Endothelial cell of umbilical vein (primary cell): ENCODE data around the gene TTLL12. TPM values are rescaled to one million over a fixed set of nuclear protein-coding genes. Genes with fewer than 3 reads are reported as not detected.

Experiments used
- BruUV-seq: library from RNA; stranded (reverse); fragments of 400-500 nt; replicated peaks from 2 replicates; lab custom pipeline; 2021; lab: Mats Ljungman, UMichigan
- CTCF ChIA-PET: fragments of 300-600, 350-600 bp; sonication (Branson Sonifier 250); formaldehyde crosslinking; loops from one replicate; lab custom pipeline; 2021; ENCODE audit warnings: antibody characterized with exemption, inconsistent platforms; lab: Charles Lee
- POLR2A ChIA-PET: fragments of 300-600, 350-600 bp; sonication (Branson Sonifier 250); formaldehyde crosslinking; loops from one replicate; lab custom pipeline; 2021; ENCODE audit warnings: antibody characterized with exemption, inconsistent platforms; lab: Charles Lee
- DNase-seq: peaks from one replicate; pipeline ENCODE4 v3.0.0-alpha.2; 2011; ENCODE audit warnings: low read depth, low spot score
- FAIRE-seq: peaks from 2 replicates; lab custom pipeline; 2011; peaks lifted over from hg19 to GRCh38; lab: Jason Lieb, UNC
- H2AFZ ChIP-seq: 2 replicates; pipeline ENCODE4 v1.6.0; 2012; ENCODE audit warnings: low read depth, low read length, control low read depth, inconsistent platforms
- H3K27ac ChIP-seq: 2 replicates; pipeline ENCODE4 v1.5.1; 2011; ENCODE audit warnings: low read depth, mild to moderate bottlenecking, control low read depth, low read length, moderate library complexity; ENCODE audit not compliant: insufficient read depth
- H3K27me3 ChIP-seq, 2 experiments: 2 replicates each; pipeline versions ENCODE4 v1.6.0 to v1.6.1; 2011; ENCODE audit warnings: low read length in 2 of 2, mixed read lengths in 1 of 2; ENCODE audit not compliant: control insufficient read depth in 2 of 2, insufficient read depth in 2 of 2
- H3K36me3 ChIP-seq, 2 experiments: 2 replicates in 1 of 2; 3 replicates in 1 of 2; pipeline ENCODE4 v1.5.1; 2011; ENCODE audit warnings: low read length in 2 of 2, mild to moderate bottlenecking in 1 of 2, moderate library complexity in 1 of 2; ENCODE audit not compliant: control insufficient read depth in 2 of 2, insufficient read depth in 2 of 2; ENCODE audit errors: extremely low read depth in 1 of 2
- H3K4me1 ChIP-seq: 3 replicates; pipeline ENCODE4 v1.5.1; 2011; ENCODE audit warnings: mild to moderate bottlenecking, low read length; ENCODE audit not compliant: control insufficient read depth, insufficient read depth; ENCODE audit errors: extremely low read depth
- H3K4me2 ChIP-seq: 2 replicates; pipeline ENCODE4 v1.6.1; 2011; ENCODE audit warnings: low read length, control low read depth, mixed read lengths; ENCODE audit not compliant: insufficient read depth
- H3K4me3 ChIP-seq, 3 experiments: fragments of 200-600 bp in 1 of 3; sonication (generic), shearing (Covaris generic) in 1 of 3; replicated peaks in 1 of 3; 2 replicates each; pipeline ENCODE4 v1.5.1; 2011 to 2016; ENCODE audit warnings: control low read depth in 3 of 3, low read length in 3 of 3, mild to moderate bottlenecking in 2 of 3, inconsistent platforms in 1 of 3, low read depth in 1 of 3, moderate library complexity in 1 of 3; ENCODE audit not compliant: insufficient read depth in 1 of 3
- H3K79me2 ChIP-seq: 2 replicates; pipeline ENCODE4 v1.6.0; 2012; ENCODE audit warnings: low read length, inconsistent platforms; ENCODE audit not compliant: control insufficient read depth, insufficient read depth
- H3K9ac ChIP-seq: replicated peaks from 2 replicates; pipeline ENCODE3; 2011; ENCODE audit warnings: low read length, control low read depth; ENCODE audit not compliant: insufficient read depth; ENCODE audit errors: extremely low read depth
- H3K9me1 ChIP-seq: replicated peaks from 3 replicates; pipeline ENCODE4 v1.6.0; 2011; ENCODE audit warnings: mild to moderate bottlenecking, low read length; ENCODE audit not compliant: control insufficient read depth, insufficient read depth; ENCODE audit errors: extremely low read depth
- H3K9me3 ChIP-seq: replicated peaks from 2 replicates; pipeline ENCODE4 v1.5.1; 2012; ENCODE audit warnings: low read length, inconsistent platforms; ENCODE audit not compliant: control insufficient read depth, insufficient read depth
- H4K20me1 ChIP-seq: replicated peaks from 2 replicates; pipeline ENCODE3; 2011; ENCODE audit warnings: mild to moderate bottlenecking, low read length; ENCODE audit not compliant: control insufficient read depth, insufficient read depth; ENCODE audit errors: extremely low read depth
- EZH2 ChIP-seq: IDR thresholded peaks from 2 replicates; pipeline ENCODE4 v1.6.1; 2012; ENCODE audit warnings: borderline replicate concordance, low read depth, mild to moderate bottlenecking, moderate library complexity, low read length, inconsistent platforms; ENCODE audit not compliant: severe bottlenecking
- FOS ChIP-seq: IDR thresholded peaks from 2 replicates; pipeline ENCODE4 v1.6.1; 2011; ENCODE audit warnings: mild to moderate bottlenecking, low read length, moderate library complexity, borderline replicate concordance; ENCODE audit not compliant: insufficient read depth
- GATA2 ChIP-seq: IDR thresholded peaks from 2 replicates; pipeline ENCODE4 v1.7.0; 2011; ENCODE audit warnings: low read depth, mild to moderate bottlenecking, moderate library complexity, mixed read lengths, low read length; ENCODE audit not compliant: insufficient read length, insufficient read depth
- JUN ChIP-seq: IDR thresholded peaks from 2 replicates; pipeline ENCODE4 v1.6.1; 2011; ENCODE audit warnings: borderline replicate concordance, low read depth; ENCODE audit not compliant: insufficient read length, insufficient read depth
- MYC ChIP-seq: IDR thresholded peaks from one replicate; pipeline ENCODE4 v1.6.1; 2011; ENCODE audit warnings: mild to moderate bottlenecking, low read depth, low read length
- POLR2A ChIP-seq: IDR thresholded peaks from 2 replicates; pipeline ENCODE4 v1.6.1; 2012; ENCODE audit warnings: low read depth, mild to moderate bottlenecking, control low read depth, low read length
- POLR2AphosphoS5 ChIP-seq: IDR thresholded peaks from 2 replicates; pipeline ENCODE4 v1.6.1; 2012; ENCODE audit warnings: low read depth, mild to moderate bottlenecking, control low read depth, low read length, moderate library complexity; ENCODE audit not compliant: insufficient read depth
- dilution Hi-C: fragments of 300-500 bp; cut with MboI; formaldehyde crosslinking; loops from one replicate; pipeline ENCODE4 v1.15.0; 2019; ENCODE audit warnings: low sequenced_read_pairs; ENCODE audit not compliant: extremely low pct_ligation_motif_present
- intact Hi-C: fragments of 100-400 bp; cut with micrococcal nuclease; formaldehyde crosslinking; loops from one replicate; pipeline ENCODE4 v1.10.0; 2022
- polyA plus RNA-seq, 4 experiments: library from polyadenylated mRNA; depleted of rRNA in 3 of 4; stranded (reverse) in 3 of 4; unstranded in 1 of 4; fragments of >200 nt; gene quantifications; 2 replicates each; pipeline versions ENCODE4 v1.2.1 to v1.2.3, GENCODE V29; 2011 to 2012; ENCODE audit warnings: missing spikeins in 1 of 4
- total RNA-seq: library from RNA; stranded (reverse); gene quantifications from 2 replicates; pipeline ENCODE4 v1.2.3, GENCODE V29; 2021
- TF ChIP-seq, protein P1 (sequence below), 2 donors: IDR thresholded peaks; 1 replicate in 1 of 2; 2 replicates in 1 of 2; pipeline ENCODE4 v1.5.1; 2011; ENCODE audit warnings: low read length in 2 of 2, mild to moderate bottlenecking in 2 of 2, moderate library complexity in 2 of 2, control low read depth in 1 of 2, inconsistent platforms in 1 of 2, low read depth in 1 of 2; ENCODE audit not compliant: insufficient read depth in 1 of 2; ENCODE audit errors: extremely low read depth in 1 of 2
- TF ChIP-seq, protein P2 (sequence below): IDR thresholded peaks from 2 replicates; pipeline ENCODE4 v1.6.1; 2011; ENCODE audit not compliant: insufficient read depth, insufficient read length

Gene TTLL12
- total and polyA plus RNA-seq, 2 donors (not counting 3 experiments of a cell fraction or from before 2014, with no cell fraction given): 26.2 to 36.5 TPM

GRCh38 chr22:43128928-43129424 is 58.0 kb downstream of the TTLL12 start:
- Histone ChIP-seq H4K20me1 (no peaks in the 10 kb centered on the region), H3K4me1 (peaks cover 6% of the 10 kb centered on the region), H3K9me1 (no peaks in the 10 kb centered on the region), H3K27me3 (no peaks in the 10 kb centered on the region), H3K36me3 (peaks cover 0 to 11% of the 10 kb centered on the region in 2 experiments), H3K27ac (no peak overlapping the region), H3K9me3 (no peaks in the 10 kb centered on the region), H3K4me2 (no peak overlapping the region), H2AFZ (no peak overlapping the region), H3K4me3 (no peak overlapping the region), H3K79me2 (no peaks in the 10 kb centered on the region), H3K9ac (no peak overlapping the region)
- CTCF ChIA-PET: interaction anchor here (0.5 kb wide), 1 partner anchor 643 kb away, joined by 4 read pairs; no protein-coding TSS in a partner anchor
- DNase-seq (no peak), FAIRE-seq (no peak)
- intact Hi-C loops (no loop called here), dilution Hi-C loops (no loop called here)
- POLR2A ChIA-PET: no interaction called here
- TF ChIP-seq MYC: no peak
- TF ChIP-seq, protein P1, sequence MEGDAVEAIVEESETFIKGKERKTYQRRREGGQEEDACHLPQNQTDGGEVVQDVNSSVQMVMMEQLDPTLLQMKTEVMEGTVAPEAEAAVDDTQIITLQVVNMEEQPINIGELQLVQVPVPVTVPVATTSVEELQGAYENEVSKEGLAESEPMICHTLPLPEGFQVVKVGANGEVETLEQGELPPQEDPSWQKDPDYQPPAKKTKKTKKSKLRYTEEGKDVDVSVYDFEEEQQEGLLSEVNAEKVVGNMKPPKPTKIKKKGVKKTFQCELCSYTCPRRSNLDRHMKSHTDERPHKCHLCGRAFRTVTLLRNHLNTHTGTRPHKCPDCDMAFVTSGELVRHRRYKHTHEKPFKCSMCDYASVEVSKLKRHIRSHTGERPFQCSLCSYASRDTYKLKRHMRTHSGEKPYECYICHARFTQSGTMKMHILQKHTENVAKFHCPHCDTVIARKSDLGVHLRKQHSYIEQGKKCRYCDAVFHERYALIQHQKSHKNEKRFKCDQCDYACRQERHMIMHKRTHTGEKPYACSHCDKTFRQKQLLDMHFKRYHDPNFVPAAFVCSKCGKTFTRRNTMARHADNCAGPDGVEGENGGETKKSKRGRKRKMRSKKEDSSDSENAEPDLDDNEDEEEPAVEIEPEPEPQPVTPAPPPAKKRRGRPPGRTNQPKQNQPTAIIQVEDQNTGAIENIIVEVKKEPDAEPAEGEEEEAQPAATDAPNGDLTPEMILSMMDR (IDR thresholded peaks at IDR 0.05; ENCODE audit: extremely low read depth in 1 of 2, insufficient read depth in 1 of 2, low read depth in 1 of 2, low read length in 2 of 2): no peak
- no peak for TF ChIP-seq FOS
- TF ChIP-seq GATA2: no peak
- TF ChIP-seq POLR2AphosphoS5: no peak
- no peak for TF ChIP-seq EZH2
- no peak for TF ChIP-seq POLR2A
- no peak for TF ChIP-seq JUN
- TF ChIP-seq, protein P2, sequence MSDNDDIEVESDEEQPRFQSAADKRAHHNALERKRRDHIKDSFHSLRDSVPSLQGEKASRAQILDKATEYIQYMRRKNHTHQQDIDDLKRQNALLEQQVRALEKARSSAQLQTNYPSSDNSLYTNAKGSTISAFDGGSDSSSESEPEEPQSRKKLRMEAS: no peak
- BruUV-seq: no TSS peak
